GM12878 (cell line): ENCODE data around the gene HERPUD1. TPM values are rescaled to one million over a fixed set of nuclear protein-coding genes. Genes with fewer than 3 reads are reported as not detected.

Source experiments
- CREM ChIP-seq: IDR thresholded peaks from 2 replicates; pipeline ENCODE4 v1.6.1; 2014; ENCODE audit warnings: antibody characterized with exemption, low read depth
- FOXM1 ChIP-seq: IDR thresholded peaks from 2 replicates; pipeline ENCODE4 v1.6.1; 2012; ENCODE audit warnings: low read depth, mild to moderate bottlenecking, inconsistent platforms, low read length, moderate library complexity
- HDAC2 ChIP-seq: fragments of 200-600 bp; sonication (generic); IDR thresholded peaks from 2 replicates; pipeline ENCODE4 v1.6.1; 2017
- IRF4 ChIP-seq: IDR thresholded peaks from 2 replicates; pipeline ENCODE4 v1.6.1; 2011; ENCODE audit warnings: low read depth, low read length
- KLF5 ChIP-seq: fragments of 450-650 bp; IDR thresholded peaks from 2 replicates; pipeline ENCODE4 v1.6.1; 2014; ENCODE audit warnings: mild to moderate bottlenecking; ENCODE audit not compliant: partially characterized antibody
- POLR2AphosphoS5 ChIP-seq: IDR thresholded peaks from 2 replicates; pipeline ENCODE4 v1.6.1; 2011; ENCODE audit warnings: mild to moderate bottlenecking, low read length, inconsistent platforms
- RCOR1 ChIP-seq: conservative IDR thresholded peaks from 2 replicates; pipeline ENCODE4 v1.6.1; 2012; ENCODE audit warnings: low read depth, low read length, improper control_type of control experiment
- TAF1 ChIP-seq: IDR thresholded peaks from 2 replicates; pipeline ENCODE4 v1.6.1; 2011; ENCODE audit warnings: mild to moderate bottlenecking, low read depth, low read length, borderline replicate concordance
- ZNF274 ChIP-seq: IDR thresholded peaks from one replicate; pipeline ENCODE4 v1.8.0; 2011; ENCODE audit not compliant: insufficient read length, insufficient read depth
- polyA plus RNA-seq, 11 experiments: library from polyadenylated mRNA; depleted of rRNA in 4 of 11; unstranded in 6 of 11; stranded (reverse) in 5 of 11; fragments of >200 nt; fragmentation: Nextera tagmentation in 4 of 11; fragmentation: Illumina TruSeq in 1 of 11; extraction: Ambion mirVana in 4 of 11; extraction: Trizol in 1 of 11; gene quantifications; 1 replicate in 1 of 11; 2 replicates in 10 of 11; pipeline versions ENCODE4 v1.2.1 to v1.2.3, GENCODE V29; 2011 to 2016; ENCODE audit warnings: inconsistent platforms in 2 of 11, missing spikeins in 2 of 11, low read depth in 1 of 11
- total RNA-seq, 4 experiments: library from RNA; depleted of rRNA in 3 of 4; stranded (reverse); fragments of >200 nt in 3 of 4; fragmentation: Illumina TruSeq in 1 of 4; extraction: Trizol in 1 of 4; gene quantifications; 2 replicates each; pipeline versions ENCODE4 v1.2.1 to v1.2.3, GENCODE V29; 2013 to 2021
- TF ChIP-seq, protein P1 (sequence below), 3 experiments: IDR thresholded peaks in 2 of 3; conservative IDR thresholded peaks in 1 of 3; 2 replicates each; pipeline ENCODE4 v1.5.1; 2011; ENCODE audit warnings: low read depth in 3 of 3, low read length in 3 of 3, mild to moderate bottlenecking in 3 of 3, control low read depth in 2 of 3, moderate library complexity in 2 of 3, inconsistent platforms in 1 of 3, mixed read lengths in 1 of 3; ENCODE audit not compliant: control insufficient read depth in 2 of 3, insufficient read depth in 1 of 3; ENCODE audit errors: extremely low read depth in 1 of 3
- TF ChIP-seq, protein P2 (sequence below): fragments of 450-650 bp; IDR thresholded peaks from 2 replicates; pipeline ENCODE4 v1.6.1; 2017; ENCODE audit warnings: mild to moderate bottlenecking, moderate library complexity
- TF ChIP-seq, protein P3 (sequence below): fragments of 450-650 bp; conservative IDR thresholded peaks from 2 replicates; pipeline ENCODE4 v1.6.1; 2017; ENCODE audit warnings: mild to moderate bottlenecking, moderate library complexity
- TF ChIP-seq, protein P4 (sequence below): fragments of 450-650 bp; IDR thresholded peaks from 2 replicates; pipeline ENCODE4 v1.6.1; 2016; ENCODE audit warnings: mild to moderate bottlenecking, moderate library complexity, borderline replicate concordance
- TF ChIP-seq, protein P5 (sequence below): fragments of 450-650 bp; IDR thresholded peaks from 2 replicates; pipeline ENCODE4 v1.6.1; 2017; ENCODE audit warnings: low read depth, mild to moderate bottlenecking, moderate library complexity

The HERPUD1 gene
- total and polyA plus RNA-seq, 10 of the 15 experiments (the other 5 are each of a cell fraction or from before 2014, with no cell fraction given), result 32.6 to 212 (median 122) TPM

DNA sequence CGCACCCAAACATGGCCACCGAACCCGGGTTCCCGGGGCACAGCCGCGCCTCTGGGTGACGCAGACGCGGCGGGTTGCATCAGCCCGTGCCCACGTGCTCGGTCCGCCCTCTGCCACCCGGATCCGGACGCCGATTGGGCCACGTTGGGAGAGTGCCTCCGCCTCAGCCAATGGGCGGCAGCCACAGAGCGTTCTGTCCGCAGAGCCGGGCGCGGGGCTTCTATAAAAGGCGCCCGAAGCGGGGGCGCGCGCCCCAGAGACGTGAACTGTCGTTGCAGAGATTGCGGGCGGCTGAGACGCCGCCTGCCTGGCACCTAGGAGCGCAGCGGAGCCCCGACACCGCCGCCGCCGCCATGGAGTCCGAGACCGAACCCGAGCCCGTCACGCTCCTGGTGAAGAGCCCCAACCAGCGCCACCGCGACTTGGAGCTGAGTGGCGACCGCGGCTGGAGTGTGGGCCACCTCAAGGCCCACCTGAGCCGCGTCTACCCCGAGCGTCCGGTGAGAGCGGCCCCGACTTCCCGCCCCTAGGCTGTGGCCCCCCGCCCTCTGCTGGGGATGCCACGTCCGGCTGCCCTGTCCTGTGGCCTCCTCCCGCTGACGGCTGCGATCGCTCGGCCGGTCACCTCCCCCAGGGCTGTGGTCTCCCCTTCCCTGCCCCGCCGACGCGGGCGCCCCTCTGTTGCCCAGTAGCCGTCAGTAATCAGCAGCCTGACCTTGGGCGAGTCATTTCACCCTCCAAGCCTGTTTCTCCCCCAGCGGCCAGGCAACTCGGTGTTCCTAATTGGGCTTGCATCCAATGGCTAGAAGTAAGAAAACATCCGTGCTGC, at the start of gene HERPUD1 (continued):
- TF ChIP-seq, protein P1, sequence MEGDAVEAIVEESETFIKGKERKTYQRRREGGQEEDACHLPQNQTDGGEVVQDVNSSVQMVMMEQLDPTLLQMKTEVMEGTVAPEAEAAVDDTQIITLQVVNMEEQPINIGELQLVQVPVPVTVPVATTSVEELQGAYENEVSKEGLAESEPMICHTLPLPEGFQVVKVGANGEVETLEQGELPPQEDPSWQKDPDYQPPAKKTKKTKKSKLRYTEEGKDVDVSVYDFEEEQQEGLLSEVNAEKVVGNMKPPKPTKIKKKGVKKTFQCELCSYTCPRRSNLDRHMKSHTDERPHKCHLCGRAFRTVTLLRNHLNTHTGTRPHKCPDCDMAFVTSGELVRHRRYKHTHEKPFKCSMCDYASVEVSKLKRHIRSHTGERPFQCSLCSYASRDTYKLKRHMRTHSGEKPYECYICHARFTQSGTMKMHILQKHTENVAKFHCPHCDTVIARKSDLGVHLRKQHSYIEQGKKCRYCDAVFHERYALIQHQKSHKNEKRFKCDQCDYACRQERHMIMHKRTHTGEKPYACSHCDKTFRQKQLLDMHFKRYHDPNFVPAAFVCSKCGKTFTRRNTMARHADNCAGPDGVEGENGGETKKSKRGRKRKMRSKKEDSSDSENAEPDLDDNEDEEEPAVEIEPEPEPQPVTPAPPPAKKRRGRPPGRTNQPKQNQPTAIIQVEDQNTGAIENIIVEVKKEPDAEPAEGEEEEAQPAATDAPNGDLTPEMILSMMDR (IDR thresholded peaks at IDR 0.05 in 2 of 3, conservative IDR thresholded peaks at IDR 0.05 in 1 of 3; ENCODE audit: control insufficient read depth in 2 of 3, extremely low read depth in 1 of 3, insufficient read depth in 1 of 3, low read depth in 3 of 3, low read length in 3 of 3), result no peak
- TF ChIP-seq, protein P2, sequence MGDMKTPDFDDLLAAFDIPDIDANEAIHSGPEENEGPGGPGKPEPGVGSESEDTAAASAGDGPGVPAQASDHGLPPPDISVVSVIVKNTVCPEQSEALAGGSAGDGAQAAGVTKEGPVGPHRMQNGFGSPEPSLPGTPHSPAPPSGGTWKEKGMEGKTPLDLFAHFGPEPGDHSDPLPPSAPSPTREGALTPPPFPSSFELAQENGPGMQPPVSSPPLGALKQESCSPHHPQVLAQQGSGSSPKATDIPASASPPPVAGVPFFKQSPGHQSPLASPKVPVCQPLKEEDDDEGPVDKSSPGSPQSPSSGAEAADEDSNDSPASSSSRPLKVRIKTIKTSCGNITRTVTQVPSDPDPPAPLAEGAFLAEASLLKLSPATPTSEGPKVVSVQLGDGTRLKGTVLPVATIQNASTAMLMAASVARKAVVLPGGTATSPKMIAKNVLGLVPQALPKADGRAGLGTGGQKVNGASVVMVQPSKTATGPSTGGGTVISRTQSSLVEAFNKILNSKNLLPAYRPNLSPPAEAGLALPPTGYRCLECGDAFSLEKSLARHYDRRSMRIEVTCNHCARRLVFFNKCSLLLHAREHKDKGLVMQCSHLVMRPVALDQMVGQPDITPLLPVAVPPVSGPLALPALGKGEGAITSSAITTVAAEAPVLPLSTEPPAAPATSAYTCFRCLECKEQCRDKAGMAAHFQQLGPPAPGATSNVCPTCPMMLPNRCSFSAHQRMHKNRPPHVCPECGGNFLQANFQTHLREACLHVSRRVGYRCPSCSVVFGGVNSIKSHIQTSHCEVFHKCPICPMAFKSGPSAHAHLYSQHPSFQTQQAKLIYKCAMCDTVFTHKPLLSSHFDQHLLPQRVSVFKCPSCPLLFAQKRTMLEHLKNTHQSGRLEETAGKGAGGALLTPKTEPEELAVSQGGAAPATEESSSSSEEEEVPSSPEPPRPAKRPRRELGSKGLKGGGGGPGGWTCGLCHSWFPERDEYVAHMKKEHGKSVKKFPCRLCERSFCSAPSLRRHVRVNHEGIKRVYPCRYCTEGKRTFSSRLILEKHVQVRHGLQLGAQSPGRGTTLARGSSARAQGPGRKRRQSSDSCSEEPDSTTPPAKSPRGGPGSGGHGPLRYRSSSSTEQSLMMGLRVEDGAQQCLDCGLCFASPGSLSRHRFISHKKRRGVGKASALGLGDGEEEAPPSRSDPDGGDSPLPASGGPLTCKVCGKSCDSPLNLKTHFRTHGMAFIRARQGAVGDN, result peak; percentile 68
- TF ChIP-seq POLR2AphosphoS5 (peak; percentile 99), IRF4 (no peak), RCOR1 (no peak), KLF5 (peak; percentile 53), ZNF274 (no peak), FOXM1 (peak; percentile 10), HDAC2 (no peak), TAF1 (peak; percentile 98), CREM (peak; percentile 85)
- TF ChIP-seq, protein P3, sequence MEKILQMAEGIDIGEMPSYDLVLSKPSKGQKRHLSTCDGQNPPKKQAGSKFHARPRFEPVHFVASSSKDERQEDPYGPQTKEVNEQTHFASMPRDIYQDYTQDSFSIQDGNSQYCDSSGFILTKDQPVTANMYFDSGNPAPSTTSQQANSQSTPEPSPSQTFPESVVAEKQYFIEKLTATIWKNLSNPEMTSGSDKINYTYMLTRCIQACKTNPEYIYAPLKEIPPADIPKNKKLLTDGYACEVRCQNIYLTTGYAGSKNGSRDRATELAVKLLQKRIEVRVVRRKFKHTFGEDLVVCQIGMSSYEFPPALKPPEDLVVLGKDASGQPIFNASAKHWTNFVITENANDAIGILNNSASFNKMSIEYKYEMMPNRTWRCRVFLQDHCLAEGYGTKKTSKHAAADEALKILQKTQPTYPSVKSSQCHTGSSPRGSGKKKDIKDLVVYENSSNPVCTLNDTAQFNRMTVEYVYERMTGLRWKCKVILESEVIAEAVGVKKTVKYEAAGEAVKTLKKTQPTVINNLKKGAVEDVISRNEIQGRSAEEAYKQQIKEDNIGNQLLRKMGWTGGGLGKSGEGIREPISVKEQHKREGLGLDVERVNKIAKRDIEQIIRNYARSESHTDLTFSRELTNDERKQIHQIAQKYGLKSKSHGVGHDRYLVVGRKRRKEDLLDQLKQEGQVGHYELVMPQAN, result peak; percentile 40
- TF ChIP-seq, protein P4, sequence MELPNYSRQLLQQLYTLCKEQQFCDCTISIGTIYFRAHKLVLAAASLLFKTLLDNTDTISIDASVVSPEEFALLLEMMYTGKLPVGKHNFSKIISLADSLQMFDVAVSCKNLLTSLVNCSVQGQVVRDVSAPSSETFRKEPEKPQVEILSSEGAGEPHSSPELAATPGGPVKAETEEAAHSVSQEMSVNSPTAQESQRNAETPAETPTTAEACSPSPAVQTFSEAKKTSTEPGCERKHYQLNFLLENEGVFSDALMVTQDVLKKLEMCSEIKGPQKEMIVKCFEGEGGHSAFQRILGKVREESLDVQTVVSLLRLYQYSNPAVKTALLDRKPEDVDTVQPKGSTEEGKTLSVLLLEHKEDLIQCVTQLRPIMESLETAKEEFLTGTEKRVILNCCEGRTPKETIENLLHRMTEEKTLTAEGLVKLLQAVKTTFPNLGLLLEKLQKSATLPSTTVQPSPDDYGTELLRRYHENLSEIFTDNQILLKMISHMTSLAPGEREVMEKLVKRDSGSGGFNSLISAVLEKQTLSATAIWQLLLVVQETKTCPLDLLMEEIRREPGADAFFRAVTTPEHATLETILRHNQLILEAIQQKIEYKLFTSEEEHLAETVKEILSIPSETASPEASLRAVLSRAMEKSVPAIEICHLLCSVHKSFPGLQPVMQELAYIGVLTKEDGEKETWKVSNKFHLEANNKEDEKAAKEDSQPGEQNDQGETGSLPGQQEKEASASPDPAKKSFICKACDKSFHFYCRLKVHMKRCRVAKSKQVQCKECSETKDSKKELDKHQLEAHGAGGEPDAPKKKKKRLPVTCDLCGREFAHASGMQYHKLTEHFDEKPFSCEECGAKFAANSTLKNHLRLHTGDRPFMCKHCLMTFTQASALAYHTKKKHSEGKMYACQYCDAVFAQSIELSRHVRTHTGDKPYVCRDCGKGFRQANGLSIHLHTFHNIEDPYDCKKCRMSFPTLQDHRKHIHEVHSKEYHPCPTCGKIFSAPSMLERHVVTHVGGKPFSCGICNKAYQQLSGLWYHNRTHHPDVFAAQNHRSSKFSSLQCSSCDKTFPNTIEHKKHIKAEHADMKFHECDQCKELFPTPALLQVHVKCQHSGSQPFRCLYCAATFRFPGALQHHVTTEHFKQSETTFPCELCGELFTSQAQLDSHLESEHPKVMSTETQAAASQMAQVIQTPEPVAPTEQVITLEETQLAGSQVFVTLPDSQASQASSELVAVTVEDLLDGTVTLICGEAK, result no peak
- TF ChIP-seq, protein P5, sequence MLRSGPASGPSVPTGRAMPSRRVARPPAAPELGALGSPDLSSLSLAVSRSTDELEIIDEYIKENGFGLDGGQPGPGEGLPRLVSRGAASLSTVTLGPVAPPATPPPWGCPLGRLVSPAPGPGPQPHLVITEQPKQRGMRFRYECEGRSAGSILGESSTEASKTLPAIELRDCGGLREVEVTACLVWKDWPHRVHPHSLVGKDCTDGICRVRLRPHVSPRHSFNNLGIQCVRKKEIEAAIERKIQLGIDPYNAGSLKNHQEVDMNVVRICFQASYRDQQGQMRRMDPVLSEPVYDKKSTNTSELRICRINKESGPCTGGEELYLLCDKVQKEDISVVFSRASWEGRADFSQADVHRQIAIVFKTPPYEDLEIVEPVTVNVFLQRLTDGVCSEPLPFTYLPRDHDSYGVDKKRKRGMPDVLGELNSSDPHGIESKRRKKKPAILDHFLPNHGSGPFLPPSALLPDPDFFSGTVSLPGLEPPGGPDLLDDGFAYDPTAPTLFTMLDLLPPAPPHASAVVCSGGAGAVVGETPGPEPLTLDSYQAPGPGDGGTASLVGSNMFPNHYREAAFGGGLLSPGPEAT, result no peak
